Spleen (tissue), 11 donors: Measurements from ENCODE around the gene PDE1C. TPM values are rescaled to one million over a fixed set of nuclear protein-coding genes. Genes with fewer than 3 reads are reported as not detected.

Experiments
- DNase-seq: peaks from one replicate; pipeline ENCODE4 v3.0.0-alpha.2; 2020
- H3K27ac ChIP-seq, 8 donors: fragments of 200-600 bp; sonication (generic) in 7 of 8; 1 replicate in 4 of 8; 2 replicates in 4 of 8; pipeline versions ENCODE4 v1.5.0 to v1.8.0; 2016 to 2021; ENCODE audit warnings: inconsistent platforms in 4 of 8, mild to moderate bottlenecking in 4 of 8, moderate library complexity in 1 of 8
- H3K27me3 ChIP-seq, 7 donors: fragments of 200-600 bp; sonication (generic) in 6 of 7; replicated peaks in 1 of 7; 1 replicate in 4 of 7; 2 replicates in 3 of 7; pipeline versions ENCODE4 v1.5.0 to v1.8.0; 2016 to 2021; ENCODE audit warnings: inconsistent platforms in 3 of 7, mild to moderate bottlenecking in 1 of 7
- H3K36me3 ChIP-seq, 6 donors: fragments of 200-600 bp; sonication (generic) in 5 of 6; 1 replicate in 4 of 6; 2 replicates in 2 of 6; pipeline versions ENCODE4 v1.5.0 to v1.8.0; 2016 to 2021; ENCODE audit warnings: inconsistent platforms in 2 of 6
- H3K4me1 ChIP-seq, 6 donors: fragments of 200-600 bp; sonication (generic) in 5 of 6; 1 replicate in 3 of 6; 2 replicates in 3 of 6; pipeline versions ENCODE4 v1.5.0 to v1.8.0; 2016 to 2021; ENCODE audit warnings: inconsistent platforms in 3 of 6
- H3K4me3 ChIP-seq, 8 donors: fragments of 200-600 bp; sonication (generic) in 7 of 8; 1 replicate in 4 of 8; 2 replicates in 4 of 8; pipeline versions ENCODE4 v1.5.0 to v1.8.0; 2016 to 2021; ENCODE audit warnings: inconsistent platforms in 4 of 8, mild to moderate bottlenecking in 4 of 8, moderate library complexity in 2 of 8
- H3K9me3 ChIP-seq, 8 donors: fragments of 200-600 bp; sonication (generic) in 7 of 8; 1 replicate in 4 of 8; 2 replicates in 4 of 8; pipeline versions ENCODE4 v1.5.0 to v1.8.0; 2016 to 2021; ENCODE audit warnings: inconsistent platforms in 4 of 8
- POLR2A ChIP-seq, 3 donors: fragments of 450-650 bp; IDR thresholded peaks; one replicate each; pipeline ENCODE4 v1.5.1; 2017; ENCODE audit warnings: antibody characterized with exemption in 3 of 3, mild to moderate bottlenecking in 1 of 3
- POLR2AphosphoS5 ChIP-seq, 3 donors: sonication (generic); formaldehyde crosslinking; IDR thresholded peaks; one replicate each; pipeline ENCODE4 v1.5.1; 2017; ENCODE audit warnings: antibody characterized with exemption in 3 of 3
- WGBS, 5 donors: extraction: QIAGEN DNeasy Blood & Tissue Kit in 3 of 5; methylation state at CpG; one replicate each; pipeline versions ENCODE4 v1.1.5 to v1.1.7; 2013 to 2018; 5-methylcytosine and 5-hydroxymethylcytosine counted together
- intact Hi-C: fragments of 100-400 bp; cut with DNase I; formaldehyde crosslinking; loops from one replicate; pipeline ENCODE4 v1.15.0; 2023; ENCODE audit warnings: low total_unique reads
- polyA plus RNA-seq, 3 donors: library from polyadenylated mRNA; stranded (reverse); fragments of 200-250 nt; gene quantifications; one replicate each; pipeline ENCODE4 v1.2.1, GENCODE V29; 2013
- total RNA-seq, 7 donors: library from RNA; depleted of rRNA in 3 of 7; stranded (reverse); fragments of >200 nt in 3 of 7; fragmentation: NEBNext Ultra II Directional in 4 of 7; extraction: Animal tissue kit (Norgen Biotek cat#: 25700) in 4 of 7; gene quantifications; one replicate each; pipeline versions ENCODE4 v1.1.0 to v1.2.1, GENCODE V29; 2016 to 2021
- TF ChIP-seq, protein P1 (sequence below), 11 experiments: fragments of 200-600 bp in 7 of 11; fragments of 450-650 bp in 4 of 11; sonication (generic) in 4 of 11; IDR thresholded peaks in 8 of 11; conservative IDR thresholded peaks in 3 of 11; 1 replicate in 7 of 11; 2 replicates in 4 of 11; pipeline versions ENCODE4 v1.4.0 to v1.8.0; 2016 to 2021; ENCODE audit warnings: antibody characterized with exemption in 11 of 11, inconsistent platforms in 4 of 11, mild to moderate bottlenecking in 1 of 11
- donor health status: healthy with polysubstance abuse.
- donor health status: DM: no; HTN: no; CAD: no; lungs with moderate emphysema.
- donor health status: DM: no; HTN: no; CAD: no.
- donor health status: Bipolar disorder and iron deficiency.
- donor health status: healthy.
- donor health status: DM: no; HTN: no; CAD: no.
- donor health status: DM: yes; HTN: yes; CAD: no.

The PDE1C gene
- total and polyA plus RNA-seq, 10 donors, result 0.53 to 3.3 (median 1.6) TPM

DNA sequence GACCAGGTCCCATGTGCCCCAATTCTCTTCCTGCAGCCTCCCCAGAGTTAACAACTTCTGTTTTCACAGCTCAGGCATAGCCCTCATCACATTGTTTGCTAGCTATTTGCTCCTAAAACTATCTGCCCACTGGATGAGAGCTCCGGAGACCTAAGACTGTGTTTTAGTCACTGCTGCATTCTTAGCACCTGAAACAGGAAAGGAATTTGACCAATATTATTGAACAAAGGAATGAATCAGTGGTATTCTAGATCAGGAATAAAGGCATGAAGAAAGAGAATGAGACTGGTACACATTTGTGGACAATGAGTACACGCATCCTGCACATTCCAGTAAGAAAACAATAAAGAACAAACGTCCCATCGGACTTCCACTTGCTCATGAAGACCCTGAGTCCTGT is 328.4 kb downstream of the PDE1C start:
- intact Hi-C loops, result loop anchor here (5.0 kb wide), 1 partner anchor 460 kb away; no protein-coding TSS in a partner anchor
- H3K4me3 ChIP-seq, result no peak overlapping the region
- TF ChIP-seq, protein P1, sequence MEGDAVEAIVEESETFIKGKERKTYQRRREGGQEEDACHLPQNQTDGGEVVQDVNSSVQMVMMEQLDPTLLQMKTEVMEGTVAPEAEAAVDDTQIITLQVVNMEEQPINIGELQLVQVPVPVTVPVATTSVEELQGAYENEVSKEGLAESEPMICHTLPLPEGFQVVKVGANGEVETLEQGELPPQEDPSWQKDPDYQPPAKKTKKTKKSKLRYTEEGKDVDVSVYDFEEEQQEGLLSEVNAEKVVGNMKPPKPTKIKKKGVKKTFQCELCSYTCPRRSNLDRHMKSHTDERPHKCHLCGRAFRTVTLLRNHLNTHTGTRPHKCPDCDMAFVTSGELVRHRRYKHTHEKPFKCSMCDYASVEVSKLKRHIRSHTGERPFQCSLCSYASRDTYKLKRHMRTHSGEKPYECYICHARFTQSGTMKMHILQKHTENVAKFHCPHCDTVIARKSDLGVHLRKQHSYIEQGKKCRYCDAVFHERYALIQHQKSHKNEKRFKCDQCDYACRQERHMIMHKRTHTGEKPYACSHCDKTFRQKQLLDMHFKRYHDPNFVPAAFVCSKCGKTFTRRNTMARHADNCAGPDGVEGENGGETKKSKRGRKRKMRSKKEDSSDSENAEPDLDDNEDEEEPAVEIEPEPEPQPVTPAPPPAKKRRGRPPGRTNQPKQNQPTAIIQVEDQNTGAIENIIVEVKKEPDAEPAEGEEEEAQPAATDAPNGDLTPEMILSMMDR (IDR thresholded peaks at IDR 0.05 in 8 of 11, conservative IDR thresholded peaks at IDR 0.05 in 3 of 11), result no peak
- no peak for TF ChIP-seq POLR2A (IDR thresholded peaks at IDR 0.05)
- no peak for TF ChIP-seq POLR2AphosphoS5 (IDR thresholded peaks at IDR 0.05)
- DNase-seq, result no peak
- peaks cover 0 to 17% (median 0%) of the 10 kb centered on the region in 7 donors for H3K27me3 ChIP-seq
- H3K4me1 ChIP-seq, result no peaks in the 10 kb centered on the region
- H3K27ac ChIP-seq, result no peak overlapping the region
- WGBS, 5 donors, result 62 to 87% (median 77%) methylated on average over 4 of the region's 4 CpGs
- no peaks in the 10 kb centered on the region for H3K9me3 ChIP-seq
- no peaks in the 10 kb centered on the region for H3K36me3 ChIP-seq

DNA sequence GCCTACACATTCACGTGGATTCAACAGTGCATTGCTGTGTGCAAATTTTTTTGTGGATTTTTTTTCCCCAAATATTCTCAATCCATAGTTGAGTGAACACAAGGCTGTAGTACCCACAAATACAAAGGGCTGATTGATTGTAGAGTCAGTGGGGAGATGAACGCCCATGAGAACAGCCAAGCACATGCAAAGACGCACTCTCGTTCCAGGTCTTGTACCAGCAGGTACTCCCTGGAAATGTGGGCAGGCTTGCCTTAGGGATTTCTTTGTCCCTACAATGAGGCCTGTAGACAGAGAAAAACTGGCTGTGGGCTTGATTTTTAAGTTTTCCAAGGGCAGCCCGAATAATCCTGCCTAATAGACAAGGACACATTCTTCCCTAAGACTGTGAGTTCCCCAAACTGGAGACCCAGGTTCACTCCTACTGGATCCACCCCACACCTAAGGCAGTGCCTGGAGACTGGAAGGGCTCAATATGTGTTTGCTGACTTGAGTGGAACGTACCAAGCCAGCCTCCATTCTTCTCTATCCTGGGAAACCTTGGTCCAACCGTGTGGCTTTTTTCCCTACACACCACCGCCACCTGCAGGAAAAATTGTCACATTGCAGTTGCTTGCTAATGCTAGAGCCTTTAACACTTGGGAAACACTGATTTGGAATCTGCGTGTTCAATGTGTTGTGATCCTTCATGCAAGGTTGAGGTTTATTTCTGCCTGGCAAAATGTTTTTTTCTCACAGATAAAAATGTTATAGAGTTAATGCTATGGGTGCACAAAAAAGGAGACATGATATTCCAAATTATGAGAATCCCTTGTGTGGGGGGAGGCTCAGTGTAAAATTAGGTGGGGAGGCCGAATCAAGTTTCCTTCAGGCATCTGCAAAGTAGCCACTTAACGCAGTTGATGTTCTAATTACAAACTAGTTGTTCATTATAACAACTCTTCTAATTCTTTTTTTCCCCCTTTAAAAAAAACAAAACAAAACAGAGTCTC is 333.9 kb downstream of the PDE1C start:
- Histone ChIP-seq H3K27ac (no peak overlapping the region), H3K9me3 (no peaks in the 10 kb centered on the region), H3K4me1 (no peaks in the 10 kb centered on the region), H3K4me3 (no peak overlapping the region), H3K27me3 (peaks cover 0 to 10% (median 0%) of the 10 kb centered on the region in 7 donors), H3K36me3 (no peaks in the 10 kb centered on the region)
- intact Hi-C loops, result loop anchor here (5.0 to 10.0 kb wide), 2 partner anchors 604 to 619 kb away; no protein-coding TSS in a partner anchor
- WGBS, 5 donors, result 47 to 59% (median 57%) methylated on average over 11 of the region's 11 CpGs
- no peak for DNase-seq
- TF ChIP-seq POLR2A (IDR thresholded peaks at IDR 0.05), result no peak
- TF ChIP-seq, protein P1 (IDR thresholded peaks at IDR 0.05 in 8 of 11, conservative IDR thresholded peaks at IDR 0.05 in 3 of 11), result peak; percentile 60 to 88 (median 79)

DNA sequence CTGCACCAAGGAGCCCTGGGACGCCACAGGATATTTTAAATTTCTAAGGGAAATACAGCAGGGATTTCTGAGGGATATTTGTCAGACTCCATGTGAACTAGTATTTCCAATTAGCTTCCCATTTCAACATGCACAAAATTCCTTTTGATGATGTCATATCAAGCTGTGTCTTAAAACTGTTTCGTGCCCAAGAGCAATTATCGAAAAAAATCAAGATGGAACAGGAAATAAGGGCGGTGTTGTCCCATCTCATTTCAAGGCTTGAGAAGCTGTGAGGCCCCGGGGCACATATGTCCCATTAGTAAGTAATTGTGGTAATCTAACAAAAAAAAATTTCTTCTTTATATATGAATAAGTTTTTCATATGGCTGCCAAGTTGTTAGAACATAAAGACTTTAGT is 335.8 kb downstream of the PDE1C start:
- intact Hi-C loops, result loop anchor here (5.0 to 10.0 kb wide), 2 partner anchors 292 to 620 kb away; no protein-coding TSS in a partner anchor
- no peaks in the 10 kb centered on the region for H3K9me3 ChIP-seq
- WGBS, 5 donors, result 61 to 72% (median 65%) methylated on average over 5 of the region's 5 CpGs
- peaks cover 0 to 10% (median 0%) of the 10 kb centered on the region in 7 donors for H3K27me3 ChIP-seq
- TF ChIP-seq, protein P1 (IDR thresholded peaks at IDR 0.05 in 8 of 11, conservative IDR thresholded peaks at IDR 0.05 in 3 of 11), result no peak
- TF ChIP-seq POLR2AphosphoS5 (IDR thresholded peaks at IDR 0.05), result no peak
- H3K4me1 ChIP-seq, result no peaks in the 10 kb centered on the region
- no peak overlapping the region for H3K4me3 ChIP-seq
- H3K27ac ChIP-seq, result no peak overlapping the region
- no peak for DNase-seq
- H3K36me3 ChIP-seq, result no peaks in the 10 kb centered on the region

DNA sequence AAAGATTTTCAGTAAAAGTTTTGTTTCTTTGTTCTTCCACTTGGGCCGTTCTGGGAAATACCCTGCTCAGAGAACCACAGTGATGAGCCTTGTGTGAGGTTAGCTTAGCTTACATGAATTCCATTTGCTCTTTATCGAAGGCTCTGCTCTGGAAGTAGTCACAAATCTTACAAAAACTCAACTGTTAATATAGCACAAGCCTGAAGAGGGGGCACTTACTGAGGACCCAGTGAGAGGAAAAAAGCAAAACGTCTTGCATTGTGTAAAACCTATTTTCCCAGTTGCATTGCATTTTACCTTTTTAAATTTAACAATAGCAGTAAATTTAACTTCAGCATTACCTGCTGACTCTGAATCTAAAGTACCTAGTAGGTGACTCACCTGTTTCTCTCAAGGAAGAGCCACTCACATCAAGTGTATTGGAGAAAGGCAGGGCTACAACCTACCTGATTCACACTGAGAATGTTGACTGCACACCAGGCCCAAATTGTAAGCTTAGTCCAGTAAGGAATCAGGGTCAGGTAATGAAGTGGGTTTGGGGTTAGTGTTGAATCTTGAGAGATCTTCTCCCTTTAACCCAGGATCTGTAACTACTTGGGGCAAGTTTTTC is 340.9 kb downstream of the PDE1C start:
- no peaks in the 10 kb centered on the region for H3K4me1 ChIP-seq
- no peak overlapping the region for H3K4me3 ChIP-seq
- no peaks in the 10 kb centered on the region for H3K36me3 ChIP-seq
- H3K27me3 ChIP-seq, result no peaks in the 10 kb centered on the region
- WGBS, 5 donors, result 56 to 66% (median 57%) methylated on average over 3 of the region's 3 CpGs
- no peak overlapping the region for H3K27ac ChIP-seq
- TF ChIP-seq, protein P1 (IDR thresholded peaks at IDR 0.05 in 8 of 11, conservative IDR thresholded peaks at IDR 0.05 in 3 of 11), result no peak
- TF ChIP-seq POLR2AphosphoS5 (IDR thresholded peaks at IDR 0.05), result no peak
- no peak for TF ChIP-seq POLR2A (IDR thresholded peaks at IDR 0.05)
- no peaks in the 10 kb centered on the region for H3K9me3 ChIP-seq
- intact Hi-C loops, result no loop called here
- no peak for DNase-seq
